Neural cell (in vitro differentiated cells): ENCODE measurements around the gene FSCN2. TPM values are rescaled to one million over a fixed set of nuclear protein-coding genes. Genes with fewer than 3 reads are reported as not detected.

Source experiments
- H2AFZ ChIP-seq: fragments of 200-600, 300-800 bp; sonication (generic), shearing (Covaris generic); 2 replicates; pipeline ENCODE4 v1.6.0; 2014; ENCODE audit warnings: low read depth, mild to moderate bottlenecking, antibody characterized with exemption, low read length, moderate library complexity
- H3F3A ChIP-seq: fragments of 200-600 bp; shearing (Covaris generic); 2 replicates; pipeline ENCODE4 v1.6.1; 2016; ENCODE audit warnings: mild to moderate bottlenecking, moderate library complexity, mixed read lengths, antibody characterized with exemption, low read length; ENCODE audit not compliant: insufficient read depth, poor library complexity, severe bottlenecking
- H3K27ac ChIP-seq: fragments of 200-600, 300-800 bp; sonication (generic), shearing (Covaris generic); 2 replicates; pipeline ENCODE4 v1.5.1; 2014; ENCODE audit warnings: mild to moderate bottlenecking, low read length, moderate library complexity
- H3K27me3 ChIP-seq: fragments of 300-800, 200-600 bp; sonication (generic), shearing (Covaris generic); 2 replicates; pipeline ENCODE4 v1.6.0; 2014; ENCODE audit warnings: mild to moderate bottlenecking, low read depth, low read length, moderate library complexity; ENCODE audit not compliant: insufficient read depth
- H3K36me3 ChIP-seq: fragments of 300-800, 200-600 bp; sonication (generic), shearing (Covaris generic); 2 replicates; pipeline ENCODE4 v1.5.1; 2014; ENCODE audit warnings: mild to moderate bottlenecking, antibody characterized with exemption, low read length, moderate library complexity; ENCODE audit not compliant: insufficient read depth
- H3K4me2 ChIP-seq: fragments of 300-800, 200-600 bp; sonication (generic), shearing (Covaris generic); 2 replicates; pipeline ENCODE4 v1.6.0; 2014; ENCODE audit warnings: mild to moderate bottlenecking, low read length
- H3K4me3 ChIP-seq: fragments of 300-800, 200-600 bp; sonication (generic), shearing (Covaris generic); 2 replicates; pipeline ENCODE4 v1.5.1; 2014; ENCODE audit warnings: mild to moderate bottlenecking, low read length, moderate library complexity
- H3K79me2 ChIP-seq: fragments of 200-600 bp; shearing (Covaris generic); replicated peaks from 2 replicates; pipeline ENCODE4 v1.6.0; 2014; ENCODE audit warnings: mild to moderate bottlenecking, low read length, moderate library complexity; ENCODE audit not compliant: insufficient read depth
- H3K9ac ChIP-seq: fragments of 300-800, 200-600 bp; sonication (generic), shearing (Covaris generic); 2 replicates; pipeline ENCODE4 v1.6.1; 2016; ENCODE audit warnings: mild to moderate bottlenecking, low read length, mixed read lengths
- H3K9me2 ChIP-seq: fragments of 200-600 bp; shearing (Covaris generic); 2 replicates; pipeline ENCODE4 v1.6.1; 2016; ENCODE audit warnings: mild to moderate bottlenecking, low read length, mixed read lengths; ENCODE audit not compliant: insufficient read depth
- H3K9me3 ChIP-seq: fragments of 200-600, 300-800 bp; sonication (generic), shearing (Covaris generic); 2 replicates; pipeline ENCODE4 v1.6.1; 2016; ENCODE audit warnings: mild to moderate bottlenecking, mixed run types, low read length, moderate library complexity, mixed read lengths
- H4K20me1 ChIP-seq: fragments of 200-600 bp; shearing (Covaris generic); 2 replicates; pipeline ENCODE4 v1.6.1; 2016; ENCODE audit warnings: mild to moderate bottlenecking, mixed run types; ENCODE audit not compliant: insufficient read depth
- EP300 ChIP-seq: fragments of 450-650 bp; conservative IDR thresholded peaks from 2 replicates; pipeline ENCODE4 v1.6.1; 2014; ENCODE audit warnings: antibody characterized with exemption, mild to moderate bottlenecking, moderate library complexity; ENCODE audit not compliant: poor library complexity, severe bottlenecking
- EZH2 ChIP-seq: fragments of 200-600, 300-800 bp; shearing (Covaris generic), sonication (generic); IDR thresholded peaks from 2 replicates; pipeline ENCODE4 v1.6.1; 2014; ENCODE audit warnings: antibody characterized with exemption, low read length, borderline replicate concordance, mild to moderate bottlenecking; ENCODE audit not compliant: insufficient read depth, poor library complexity, severe bottlenecking
- MXI1 ChIP-seq: fragments of 450-650 bp; conservative IDR thresholded peaks from 2 replicates; pipeline ENCODE4 v1.6.1; 2014; ENCODE audit warnings: antibody characterized with exemption, mild to moderate bottlenecking; ENCODE audit not compliant: poor library complexity, severe bottlenecking
- POLR2AphosphoS5 ChIP-seq: IDR thresholded peaks from 2 replicates; pipeline ENCODE4 v1.6.1; 2012
- RAD21 ChIP-seq: fragments of 450-650 bp; conservative IDR thresholded peaks from 2 replicates; pipeline ENCODE4 v1.6.1; 2014; ENCODE audit warnings: antibody characterized with exemption, mild to moderate bottlenecking, moderate library complexity
- SMC3 ChIP-seq: fragments of 450-650 bp; conservative IDR thresholded peaks from 2 replicates; pipeline ENCODE4 v1.6.1; 2014; ENCODE audit warnings: antibody characterized with exemption, mild to moderate bottlenecking, moderate library complexity; ENCODE audit not compliant: poor library complexity
- TAF1 ChIP-seq: IDR thresholded peaks from 2 replicates; pipeline ENCODE4 v1.6.1; 2012; ENCODE audit warnings: low read depth
- polyA plus RNA-seq: library from polyadenylated mRNA; depleted of rRNA; stranded (reverse); fragments of >200 nt; gene quantifications from 2 replicates; pipeline ENCODE4 v1.2.3, GENCODE V29; 2014
- TF ChIP-seq, protein P1 (sequence below): IDR thresholded peaks from 2 replicates; pipeline ENCODE4 v1.6.1; 2012; ENCODE audit warnings: borderline replicate concordance
- TF ChIP-seq, protein P2 (sequence below): fragments of 450-650 bp; IDR thresholded peaks from 2 replicates; pipeline ENCODE4 v1.5.1; 2014; ENCODE audit warnings: antibody characterized with exemption, mild to moderate bottlenecking, moderate library complexity; ENCODE audit not compliant: poor library complexity, severe bottlenecking

The FSCN2 gene
- polyA plus RNA-seq, 1 donor from 2014 or later: 4.8 TPM

DNA sequence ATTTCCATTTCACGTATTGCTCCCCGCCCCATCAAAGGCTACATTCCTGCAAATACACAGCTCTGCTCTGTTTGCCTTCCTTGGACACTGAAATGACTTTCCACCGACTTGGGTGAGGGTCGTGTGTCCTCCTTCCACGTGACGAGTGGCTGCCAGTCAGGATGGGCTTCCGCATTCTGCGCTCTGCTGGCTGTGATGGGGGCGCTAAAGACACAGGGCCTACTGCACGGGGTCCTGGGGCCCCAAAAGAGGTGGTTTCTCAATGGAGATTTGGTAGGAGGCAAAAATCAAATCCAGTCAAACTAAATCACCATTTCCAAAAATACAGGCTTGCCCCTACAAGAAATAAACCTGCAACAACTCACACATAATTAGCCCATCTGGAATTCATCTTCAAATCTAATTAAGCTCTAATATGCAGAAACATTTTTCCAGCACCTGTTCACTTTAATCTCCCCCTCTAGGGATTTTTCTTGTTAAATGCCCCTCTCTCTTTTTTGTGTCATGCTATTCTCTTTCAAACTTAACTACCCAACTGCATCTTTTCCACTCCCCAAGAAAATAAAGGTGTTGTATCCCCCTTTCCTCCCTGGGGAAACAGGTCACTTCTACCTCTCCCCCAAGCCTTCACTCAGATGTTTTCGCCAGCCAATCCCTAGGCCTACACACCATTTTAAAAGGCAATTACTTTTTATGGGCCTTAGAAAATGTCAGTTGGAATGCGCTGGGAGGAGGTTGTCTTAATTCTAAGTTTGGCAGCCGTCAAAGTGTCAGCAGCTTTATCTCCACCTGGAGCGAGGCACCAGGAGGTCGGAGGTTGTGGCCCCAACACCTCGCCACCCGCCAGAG, 45.8 kb downstream of the FSCN2 start:
- H3K4me3 ChIP-seq: no peak overlapping the region
- H4K20me1 ChIP-seq: no peaks in the 10 kb centered on the region
- no peaks in the 10 kb centered on the region for H3K27me3 ChIP-seq
- no peak overlapping the region for H2AFZ ChIP-seq
- no peak overlapping the region for H3K4me2 ChIP-seq
- H3K9me3 ChIP-seq: no peaks in the 10 kb centered on the region
- no peaks in the 10 kb centered on the region for H3K9me2 ChIP-seq
- H3K9ac ChIP-seq: no peak overlapping the region
- no peaks in the 10 kb centered on the region for H3K79me2 ChIP-seq
- H3F3A ChIP-seq: no peaks in the 10 kb centered on the region
- TF ChIP-seq SMC3: no peak
- H3K36me3 ChIP-seq: peaks cover 6% of the 10 kb centered on the region
- H3K27ac ChIP-seq: no peak overlapping the region

DNA sequence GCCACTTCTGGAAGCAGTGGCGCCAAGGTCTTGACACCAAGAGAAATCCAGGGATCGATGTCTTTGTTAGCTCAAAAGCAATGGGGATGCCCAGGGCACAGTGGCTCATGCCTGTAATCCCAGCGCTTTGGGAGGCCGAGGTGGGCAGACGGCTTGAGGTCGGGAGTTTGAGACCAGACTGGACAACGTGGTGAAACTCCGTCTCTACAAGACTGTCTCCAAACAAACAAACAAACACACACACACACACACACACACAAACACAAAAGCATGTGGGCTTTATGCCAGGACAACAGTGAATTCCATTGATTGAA, 46.4 kb downstream of the FSCN2 start:
- no peak overlapping the region for H3K9ac ChIP-seq
- H3K4me2 ChIP-seq: no peak overlapping the region
- H3F3A ChIP-seq: no peaks in the 10 kb centered on the region
- H3K79me2 ChIP-seq: no peaks in the 10 kb centered on the region
- H3K27me3 ChIP-seq: no peaks in the 10 kb centered on the region
- H3K9me3 ChIP-seq: no peaks in the 10 kb centered on the region
- peaks cover 6% of the 10 kb centered on the region for H3K36me3 ChIP-seq
- TF ChIP-seq TAF1 (no peak), EZH2 (no peak), POLR2AphosphoS5 (no peak), MXI1 (no peak), SMC3 (no peak), RAD21 (no peak), EP300 (no peak)
- TF ChIP-seq, protein P1, sequence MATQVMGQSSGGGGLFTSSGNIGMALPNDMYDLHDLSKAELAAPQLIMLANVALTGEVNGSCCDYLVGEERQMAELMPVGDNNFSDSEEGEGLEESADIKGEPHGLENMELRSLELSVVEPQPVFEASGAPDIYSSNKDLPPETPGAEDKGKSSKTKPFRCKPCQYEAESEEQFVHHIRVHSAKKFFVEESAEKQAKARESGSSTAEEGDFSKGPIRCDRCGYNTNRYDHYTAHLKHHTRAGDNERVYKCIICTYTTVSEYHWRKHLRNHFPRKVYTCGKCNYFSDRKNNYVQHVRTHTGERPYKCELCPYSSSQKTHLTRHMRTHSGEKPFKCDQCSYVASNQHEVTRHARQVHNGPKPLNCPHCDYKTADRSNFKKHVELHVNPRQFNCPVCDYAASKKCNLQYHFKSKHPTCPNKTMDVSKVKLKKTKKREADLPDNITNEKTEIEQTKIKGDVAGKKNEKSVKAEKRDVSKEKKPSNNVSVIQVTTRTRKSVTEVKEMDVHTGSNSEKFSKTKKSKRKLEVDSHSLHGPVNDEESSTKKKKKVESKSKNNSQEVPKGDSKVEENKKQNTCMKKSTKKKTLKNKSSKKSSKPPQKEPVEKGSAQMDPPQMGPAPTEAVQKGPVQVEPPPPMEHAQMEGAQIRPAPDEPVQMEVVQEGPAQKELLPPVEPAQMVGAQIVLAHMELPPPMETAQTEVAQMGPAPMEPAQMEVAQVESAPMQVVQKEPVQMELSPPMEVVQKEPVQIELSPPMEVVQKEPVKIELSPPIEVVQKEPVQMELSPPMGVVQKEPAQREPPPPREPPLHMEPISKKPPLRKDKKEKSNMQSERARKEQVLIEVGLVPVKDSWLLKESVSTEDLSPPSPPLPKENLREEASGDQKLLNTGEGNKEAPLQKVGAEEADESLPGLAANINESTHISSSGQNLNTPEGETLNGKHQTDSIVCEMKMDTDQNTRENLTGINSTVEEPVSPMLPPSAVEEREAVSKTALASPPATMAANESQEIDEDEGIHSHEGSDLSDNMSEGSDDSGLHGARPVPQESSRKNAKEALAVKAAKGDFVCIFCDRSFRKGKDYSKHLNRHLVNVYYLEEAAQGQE: no peak
- TF ChIP-seq, protein P2, sequence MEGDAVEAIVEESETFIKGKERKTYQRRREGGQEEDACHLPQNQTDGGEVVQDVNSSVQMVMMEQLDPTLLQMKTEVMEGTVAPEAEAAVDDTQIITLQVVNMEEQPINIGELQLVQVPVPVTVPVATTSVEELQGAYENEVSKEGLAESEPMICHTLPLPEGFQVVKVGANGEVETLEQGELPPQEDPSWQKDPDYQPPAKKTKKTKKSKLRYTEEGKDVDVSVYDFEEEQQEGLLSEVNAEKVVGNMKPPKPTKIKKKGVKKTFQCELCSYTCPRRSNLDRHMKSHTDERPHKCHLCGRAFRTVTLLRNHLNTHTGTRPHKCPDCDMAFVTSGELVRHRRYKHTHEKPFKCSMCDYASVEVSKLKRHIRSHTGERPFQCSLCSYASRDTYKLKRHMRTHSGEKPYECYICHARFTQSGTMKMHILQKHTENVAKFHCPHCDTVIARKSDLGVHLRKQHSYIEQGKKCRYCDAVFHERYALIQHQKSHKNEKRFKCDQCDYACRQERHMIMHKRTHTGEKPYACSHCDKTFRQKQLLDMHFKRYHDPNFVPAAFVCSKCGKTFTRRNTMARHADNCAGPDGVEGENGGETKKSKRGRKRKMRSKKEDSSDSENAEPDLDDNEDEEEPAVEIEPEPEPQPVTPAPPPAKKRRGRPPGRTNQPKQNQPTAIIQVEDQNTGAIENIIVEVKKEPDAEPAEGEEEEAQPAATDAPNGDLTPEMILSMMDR: no peak
- no peak overlapping the region for H3K4me3 ChIP-seq
- no peak overlapping the region for H2AFZ ChIP-seq
- H4K20me1 ChIP-seq: no peaks in the 10 kb centered on the region
- H3K9me2 ChIP-seq: no peaks in the 10 kb centered on the region
- H3K27ac ChIP-seq: no peak overlapping the region
